SK-N-SH (cell line): ENCODE results near the gene KCNA5. TPM values are rescaled to one million over a fixed set of nuclear protein-coding genes. Genes with fewer than 3 reads are reported as not detected.

Experiments
- CTCF ChIA-PET: fragments of 300-600, 350-600 bp; formaldehyde crosslinking; extraction: SDS; loops from one replicate; lab custom pipeline; 2021; lab: Yijun Ruan, JAX
- POLR2A ChIA-PET: fragments of 350-600 bp; sonication (Branson Sonifier 250); formaldehyde crosslinking; extraction: SDS; loops from one replicate; lab custom pipeline; 2020; ENCODE audit warnings: antibody characterized with exemption, inconsistent platforms; lab: Yijun Ruan, JAX
- DNase-seq: peaks from one replicate; pipeline ENCODE4 v3.0.0; 2012
- H2AFZ ChIP-seq: fragments of 200-600 bp; sonication (generic); 2 replicates; pipeline ENCODE4 v1.8.1; 2016; ENCODE audit warnings: antibody characterized with exemption, mild to moderate bottlenecking, low read depth
- H3F3A ChIP-seq: fragments of 200-600 bp; sonication (generic); replicated peaks from 2 replicates; pipeline ENCODE3; 2016; ENCODE audit warnings: antibody characterized with exemption, mild to moderate bottlenecking; ENCODE audit not compliant: insufficient read depth
- H3K27ac ChIP-seq, 2 experiments: fragments of 200-500 bp in 1 of 2; fragments of 200-600 bp in 1 of 2; sonication (Bioruptor generic) in 1 of 2; sonication (generic), shearing (Covaris generic) in 1 of 2; 2 replicates each; pipeline versions ENCODE4 v1.5.1 to v1.6.1; 2014 to 2016; ENCODE audit warnings: low read depth in 2 of 2, inconsistent platforms in 1 of 2, low read length in 1 of 2, mild to moderate bottlenecking in 1 of 2, mixed read lengths in 1 of 2
- H3K27me3 ChIP-seq: fragments of 200-600 bp; sonication (generic), shearing (Covaris generic); 2 replicates; pipeline ENCODE4 v1.6.1; 2016; ENCODE audit warnings: mixed run types; ENCODE audit not compliant: insufficient read depth
- H3K36me3 ChIP-seq, 2 experiments: fragments of 200-500 bp in 1 of 2; fragments of 200-600 bp in 1 of 2; sonication (Bioruptor generic) in 1 of 2; sonication (generic) in 1 of 2; replicated peaks in 1 of 2; 2 replicates each; pipeline versions ENCODE3 to v1.5.1; 2014 to 2016; ENCODE audit warnings: low read length in 1 of 2, mild to moderate bottlenecking in 1 of 2; ENCODE audit not compliant: insufficient read depth in 2 of 2, control insufficient read depth in 1 of 2
- H3K4me1 ChIP-seq, 2 experiments: fragments of 200-500 bp in 1 of 2; fragments of 200-600 bp in 1 of 2; sonication (Bioruptor generic) in 1 of 2; sonication (generic), shearing (Covaris generic) in 1 of 2; 2 replicates each; pipeline versions ENCODE4 v1.5.1 to v1.6.1; 2014 to 2016; ENCODE audit warnings: low read depth in 1 of 2, low read length in 1 of 2, mixed run types in 1 of 2; ENCODE audit not compliant: insufficient read depth in 2 of 2, control insufficient read depth in 1 of 2
- H3K4me2 ChIP-seq: fragments of 200-600 bp; sonication (generic), shearing (Covaris generic); 2 replicates; pipeline ENCODE4 v1.6.1; 2017; ENCODE audit warnings: mixed run types
- H3K4me3 ChIP-seq, 2 experiments: fragments of 200-500 bp in 1 of 2; fragments of 200-600 bp in 1 of 2; sonication (Bioruptor generic) in 1 of 2; sonication (generic), shearing (Covaris generic) in 1 of 2; 2 replicates each; pipeline versions ENCODE4 v1.5.1 to v1.8.1; 2014 to 2016; ENCODE audit warnings: low read depth in 2 of 2, inconsistent platforms in 1 of 2, low read length in 1 of 2, mild to moderate bottlenecking in 1 of 2, mixed read lengths in 1 of 2, moderate library complexity in 1 of 2
- H3K79me2 ChIP-seq: fragments of 200-600 bp; sonication (generic); 2 replicates; pipeline ENCODE4 v1.8.1; 2017; ENCODE audit warnings: mild to moderate bottlenecking; ENCODE audit not compliant: insufficient read depth
- H3K9ac ChIP-seq: fragments of 200-600 bp; sonication (generic); 2 replicates; pipeline ENCODE4 v1.6.1; 2017; ENCODE audit warnings: mixed run types
- H3K9me2 ChIP-seq: fragments of 200-600 bp; sonication (generic); 2 replicates; pipeline ENCODE4 v1.6.1; 2017; ENCODE audit warnings: mixed run types
- H3K9me3 ChIP-seq: fragments of 200-600 bp; sonication (generic); 2 replicates; pipeline ENCODE4 v1.6.1; 2017; ENCODE audit warnings: mixed run types, mild to moderate bottlenecking, moderate library complexity
- H4K20me1 ChIP-seq: fragments of 200-600 bp; sonication (generic); 2 replicates; pipeline ENCODE4 v1.6.1; 2017; ENCODE audit warnings: mild to moderate bottlenecking, mixed run types; ENCODE audit not compliant: insufficient read depth
- CTCF ChIP-seq: fragments of 200-600 bp; sonication (generic); IDR thresholded peaks from 2 replicates; pipeline ENCODE4 v1.6.1; 2017; ENCODE audit warnings: antibody characterized with exemption, mild to moderate bottlenecking, moderate library complexity
- IRF3 ChIP-seq: fragments of 150-350 bp; IDR thresholded peaks from 2 replicates; pipeline ENCODE4 v1.6.1; 2016; ENCODE audit warnings: mild to moderate bottlenecking, low read depth, low read length
- NFIC ChIP-seq: IDR thresholded peaks from 2 replicates; pipeline ENCODE4 v1.4.0; 2012; ENCODE audit warnings: borderline replicate concordance
- POLR2AphosphoS5 ChIP-seq: IDR thresholded peaks from 2 replicates; pipeline ENCODE4 v1.6.1; 2012; ENCODE audit warnings: low read depth, low read length
- RAD21 ChIP-seq: IDR thresholded peaks from 2 replicates; pipeline ENCODE4 v1.6.1; 2012; ENCODE audit warnings: mild to moderate bottlenecking, low read length
- SMC3 ChIP-seq: IDR thresholded peaks from 2 replicates; pipeline ENCODE4 v1.6.1; 2012; ENCODE audit warnings: low read depth, low read length, improper control_type of control experiment
- TAF1 ChIP-seq: IDR thresholded peaks from 2 replicates; pipeline ENCODE4 v1.6.1; 2012; ENCODE audit warnings: low read depth, mild to moderate bottlenecking, low read length, moderate library complexity, borderline replicate concordance
- TEAD4 ChIP-seq: IDR thresholded peaks from 2 replicates; pipeline ENCODE4 v1.4.0; 2012; ENCODE audit warnings: mild to moderate bottlenecking, borderline replicate concordance; ENCODE audit not compliant: insufficient read depth
- YY1 ChIP-seq: IDR thresholded peaks from 2 replicates; pipeline ENCODE4 v1.4.0; 2012; ENCODE audit warnings: low read depth, mild to moderate bottlenecking
- WGBS: methylation state at CpG from one replicate; pipeline ENCODE4 v1.1.6; 2017; ENCODE audit warnings: low lambda C conversion rate; 5-methylcytosine and 5-hydroxymethylcytosine counted together
- polyA plus RNA-seq, 3 experiments: library from polyadenylated mRNA; depleted of rRNA; stranded (reverse); fragments of >200 nt; gene quantifications; 2 replicates each; pipeline ENCODE4 v1.2.3, GENCODE V29; 2012
- TF ChIP-seq, protein P1 (sequence below): IDR thresholded peaks from 2 replicates; pipeline ENCODE4; 2012

The KCNA5 gene
- polyA plus RNA-seq, 1 of the 3 experiments (the other 2 are of a cell fraction): not detected

GRCh38 chr12:5047729-5048128, 4.0 kb downstream of the KCNA5 start:
- ChIA-PET CTCF (no interaction called here), POLR2A (no interaction called here)
- no peaks in the 10 kb centered on the region for H3F3A ChIP-seq
- no peaks in the 10 kb centered on the region for H3K9me3 ChIP-seq
- H3K4me3 ChIP-seq: no peak overlapping the region
- no peaks in the 10 kb centered on the region for H3K9me2 ChIP-seq
- H2AFZ ChIP-seq: no peak overlapping the region
- TF ChIP-seq SMC3 (no peak), RAD21 (no peak), CTCF (no peak), NFIC (no peak), YY1 (no peak), IRF3 (no peak), POLR2AphosphoS5 (no peak), TAF1 (no peak), TEAD4 (no peak)
- no peak overlapping the region for H3K27ac ChIP-seq
- DNase-seq: no peak
- H3K36me3 ChIP-seq: no peaks in the 10 kb centered on the region
- WGBS: 2% methylated on average over 6 of the region's 6 CpGs
- H3K9ac ChIP-seq: no peak overlapping the region
- H3K79me2 ChIP-seq: no peaks in the 10 kb centered on the region
- no peak overlapping the region for H3K4me2 ChIP-seq
- H3K27me3 ChIP-seq: peaks cover 98% of the 10 kb centered on the region
- no peaks in the 10 kb centered on the region for H4K20me1 ChIP-seq
- H3K4me1 ChIP-seq: no peaks in the 10 kb centered on the region

DNA sequence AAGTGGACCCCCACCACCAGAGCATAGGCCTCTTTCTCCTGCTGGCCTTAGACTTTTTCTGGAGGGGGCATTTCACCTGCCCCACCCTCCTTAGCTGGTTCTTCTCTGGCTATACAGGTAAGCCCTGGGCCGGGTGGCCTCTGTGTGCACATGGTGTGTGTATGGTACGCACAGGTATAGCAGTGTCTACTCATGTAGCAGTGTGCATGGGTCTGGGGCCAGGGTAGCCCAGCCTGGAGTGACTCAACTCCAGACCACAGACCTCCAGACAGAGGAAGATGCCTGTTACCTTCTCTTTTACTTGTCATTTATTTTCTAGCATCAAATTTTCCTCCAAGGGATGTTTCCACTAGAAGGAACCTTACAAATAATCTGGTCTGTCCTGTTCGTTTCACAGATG, 6.9 kb downstream of the KCNA5 start:
- DNase-seq: no peak
- Histone ChIP-seq H3K36me3 (no peaks in the 10 kb centered on the region), H3K27me3 (peaks cover 94% of the 10 kb centered on the region), H3F3A (no peaks in the 10 kb centered on the region), H4K20me1 (no peaks in the 10 kb centered on the region)
- TF ChIP-seq, protein P1, sequence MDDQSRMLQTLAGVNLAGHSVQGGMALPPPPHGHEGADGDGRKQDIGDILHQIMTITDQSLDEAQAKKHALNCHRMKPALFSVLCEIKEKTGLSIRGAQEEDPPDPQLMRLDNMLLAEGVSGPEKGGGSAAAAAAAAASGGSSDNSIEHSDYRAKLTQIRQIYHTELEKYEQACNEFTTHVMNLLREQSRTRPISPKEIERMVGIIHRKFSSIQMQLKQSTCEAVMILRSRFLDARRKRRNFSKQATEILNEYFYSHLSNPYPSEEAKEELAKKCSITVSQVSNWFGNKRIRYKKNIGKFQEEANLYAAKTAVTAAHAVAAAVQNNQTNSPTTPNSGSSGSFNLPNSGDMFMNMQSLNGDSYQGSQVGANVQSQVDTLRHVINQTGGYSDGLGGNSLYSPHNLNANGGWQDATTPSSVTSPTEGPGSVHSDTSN: no peak
- TF ChIP-seq, all 33 proteins: peak for 0
- ChIA-PET CTCF (interaction anchor here (1.7 kb wide), 1 partner anchor 33 kb away, joined by 6 read pairs; no protein-coding TSS in a partner anchor), POLR2A (no interaction called here)
- 0% methylated on average over 3 of the region's 3 CpGs for WGBS
- H3K9ac ChIP-seq: no peak overlapping the region
- no peaks in the 10 kb centered on the region for H3K79me2 ChIP-seq
- H3K4me2 ChIP-seq: no peak overlapping the region
- no peak overlapping the region for H3K4me3 ChIP-seq
- no peak overlapping the region for H2AFZ ChIP-seq
- no peaks in the 10 kb centered on the region for H3K4me1 ChIP-seq
- H3K27ac ChIP-seq: no peak overlapping the region
- no peaks in the 10 kb centered on the region for H3K9me2 ChIP-seq
- H3K9me3 ChIP-seq: no peaks in the 10 kb centered on the region
